T-cell (primary cell): Measurements from ENCODE around the gene RER1. TPM values are rescaled to one million over a fixed set of nuclear protein-coding genes. Genes with fewer than 3 reads are reported as not detected.

Experiments used
- ATAC-seq, 4 experiments: fragments of 200-7000 bp in 3 of 4; fragments of 150-1000 bp in 1 of 4; cut with Tn5 transposase; replicated peaks in 1 of 4; 1 replicate in 3 of 4; 2 replicates in 1 of 4; pipeline ENCODE4 v1.10.0; 2021; ENCODE audit warnings: moderate library complexity in 3 of 4, mild to moderate bottlenecking in 2 of 4, moderate number of reproducible peaks in 1 of 4
- CTCF ChIA-PET, 2 donors: fragments of 300-600 bp; sonication (Branson Sonifier 250); formaldehyde crosslinking; loops; one replicate each; lab custom pipeline; 2022; ENCODE audit warnings: antibody characterized with exemption in 2 of 2; lab: Charles Lee
- POLR2A ChIA-PET, 2 donors: fragments of 300-600 bp; sonication (Branson Sonifier 250); formaldehyde crosslinking; loops; one replicate each; lab custom pipeline; 2022; ENCODE audit warnings: antibody characterized with exemption in 2 of 2; lab: Charles Lee
- DNase-seq, 35 experiments: peaks; one replicate each; pipeline versions ENCODE4 v3.0.0 to v3.0.0-alpha.2; 2013 to 2023
- H3K27ac ChIP-seq: one replicate; pipeline ENCODE4 v1.5.1; 2013; ENCODE audit warnings: low read length
- H3K27me3 ChIP-seq, 2 experiments: replicated peaks in 1 of 2; 1 replicate in 1 of 2; 2 replicates in 1 of 2; pipeline versions ENCODE4 v1.6.1 to v1.7.0; 2013; ENCODE audit warnings: low read length in 1 of 2, mixed read lengths in 1 of 2; ENCODE audit not compliant: control insufficient read depth in 2 of 2, insufficient read depth in 2 of 2; ENCODE audit errors: extremely low read depth in 1 of 2
- H3K36me3 ChIP-seq, 2 donors: 1 replicate in 1 of 2; 2 replicates in 1 of 2; pipeline versions ENCODE4 v1.6.1 to v1.7.0; 2013; ENCODE audit warnings: low read length in 1 of 2; ENCODE audit not compliant: control insufficient read depth in 2 of 2, insufficient read depth in 1 of 2; ENCODE audit errors: extremely low read depth in 1 of 2
- H3K4me1 ChIP-seq, 2 experiments: 1 replicate in 1 of 2; 2 replicates in 1 of 2; pipeline versions ENCODE4 v1.6.1 to v1.7.0; 2013; ENCODE audit warnings: low read length in 2 of 2, mixed read lengths in 1 of 2; ENCODE audit not compliant: insufficient read depth in 2 of 2, control insufficient read depth in 1 of 2; ENCODE audit errors: extremely low read depth in 1 of 2
- H3K4me3 ChIP-seq, 2 donors: 1 replicate in 1 of 2; 2 replicates in 1 of 2; pipeline versions ENCODE4 v1.5.1 to v1.7.0; 2013; ENCODE audit warnings: mild to moderate bottlenecking in 2 of 2, low read length in 1 of 2, moderate library complexity in 1 of 2; ENCODE audit not compliant: control insufficient read depth in 1 of 2; ENCODE audit errors: extremely low read depth in 1 of 2
- H3K9me3 ChIP-seq: 2 replicates; pipeline ENCODE4 v1.7.0; 2013
- H3K27ac Mint-ChIP-seq, 2 donors: one replicate each; pipeline ENCODE4 v1.8.0; 2020 to 2021; ENCODE audit warnings: mild to moderate bottlenecking in 2 of 2, mixed read lengths in 2 of 2
- H3K27me3 Mint-ChIP-seq, 2 donors: one replicate each; pipeline ENCODE4 v1.8.0; 2021 to 2022; ENCODE audit warnings: mixed read lengths in 2 of 2
- H3K36me3 Mint-ChIP-seq: one replicate; pipeline ENCODE4 v1.8.0; 2021; ENCODE audit warnings: mixed read lengths
- H3K4me1 Mint-ChIP-seq, 3 donors: one replicate each; pipeline ENCODE4 v1.8.0; 2020 to 2022; ENCODE audit warnings: mixed read lengths in 3 of 3, mild to moderate bottlenecking in 1 of 3
- H3K4me3 Mint-ChIP-seq, 3 donors: one replicate each; pipeline ENCODE4 v1.8.0; 2020 to 2022; ENCODE audit warnings: mild to moderate bottlenecking in 3 of 3, mixed read lengths in 3 of 3, moderate library complexity in 3 of 3
- H3K9me3 Mint-ChIP-seq, 3 donors: one replicate each; pipeline ENCODE4 v1.8.0; 2020 to 2022; ENCODE audit warnings: mixed read lengths in 3 of 3
- WGBS: methylation state at CpG from one replicate; pipeline ENCODE4 v1.1.5; 2013; ENCODE audit warnings: missing lambda C conversion rate; ENCODE audit not compliant: insufficient coverage; 5-methylcytosine and 5-hydroxymethylcytosine counted together
- total RNA-seq, 35 experiments: library from RNA in 6 of 35; stranded (reverse) in 6 of 35; fragments of 120-200 nt in 1 of 35; gene quantifications; one replicate each; pipeline versions ENCODE4 v1.2.1 to v1.2.4 and lab custom pipeline; 2013 to 2026

Gene RER1
- total RNA-seq, 5 donors from 2014 or later (not counting 1 experiment from before 2014, with no cell fraction given), result 84.3 to 129 (median 125) TPM

GRCh38 chr1:2415337-2415736 lies 23.7 kb downstream of the RER1 start:
- Mint-ChIP-seq H3K36me3 (no peaks in the 10 kb centered on the region), H3K4me1 (peaks cover 31 to 59% (median 41%) of the 10 kb centered on the region in 3 donors), H3K4me3 (peak overlapping the region; percentile 71 to 83 (median 81)), H3K9me3 (no peaks in the 10 kb centered on the region), H3K27me3 (no peaks in the 10 kb centered on the region), H3K27ac (peak overlapping the region; percentile 89 to 97)
- DNase-seq (peak in 3 of 35 experiments; percentile 12 to 40 (median 14)), ATAC-seq (no peak)
- Histone ChIP-seq H3K36me3 (no peaks in the 10 kb centered on the region), H3K4me3 (peak overlapping the region in 1 of 2 donors; percentile 72), H3K27me3 (no peaks in the 10 kb centered on the region), H3K4me1 (peaks cover 24 to 58% of the 10 kb centered on the region in 2 experiments), H3K27ac (peak overlapping the region; percentile 79), H3K9me3 (no peaks in the 10 kb centered on the region)
- 40% methylated on average over 6 of the region's 11 CpGs for WGBS
- ChIA-PET CTCF (interaction anchor here (0.7 to 1.6 kb wide), 5 partner anchors 108 to 232 kb away, joined by 3 to 4 read pairs (median 3); partner anchors contain the start of gene TNFRSF14 (in 1 of the 2)), POLR2A (no interaction called here)

GRCh38 chr1:2415801-2416208 lies 24.2 kb downstream of the RER1 start:
- ChIA-PET CTCF (interaction anchor here in 1 of 2 donors (0.9 to 1.6 kb wide), 5 partner anchors 108 to 231 kb away, joined by 3 to 5 read pairs (median 3); partner anchors contain the start of gene TNFRSF14), POLR2A (no interaction called here)
- WGBS, result 0% methylated on average over 6 of the region's 19 CpGs
- peak in 23 of 35 experiments; percentile 12 to 65 (median 30) for DNase-seq
- Mint-ChIP-seq H3K36me3 (no peaks in the 10 kb centered on the region), H3K4me1 (peaks cover 31 to 55% (median 41%) of the 10 kb centered on the region in 3 donors), H3K9me3 (no peaks in the 10 kb centered on the region), H3K27me3 (no peaks in the 10 kb centered on the region), H3K4me3 (peak overlapping the region; percentile 71 to 83 (median 81)), H3K27ac (peak overlapping the region; percentile 89 to 97)
- no peaks in the 10 kb centered on the region for H3K36me3 ChIP-seq
- H3K9me3 ChIP-seq, result no peaks in the 10 kb centered on the region
- H3K27ac ChIP-seq, result peak overlapping the region; percentile 79
- peak in 2 of 4 experiments; percentile 12 to 18 for ATAC-seq
- peaks cover 24 to 58% of the 10 kb centered on the region in 2 experiments for H3K4me1 ChIP-seq
- H3K27me3 ChIP-seq, result no peaks in the 10 kb centered on the region
- peak overlapping the region; percentile 40 to 72 for H3K4me3 ChIP-seq

- Mint-ChIP-seq H3K9me3 (no peaks in the 10 kb centered on the region), H3K4me3 (peak overlapping the region; percentile 71 to 83 (median 81)), H3K27ac (peak overlapping the region; percentile 89 to 97), H3K36me3 (no peaks in the 10 kb centered on the region), H3K27me3 (no peaks in the 10 kb centered on the region), H3K4me1 (peaks cover 31 to 53% (median 40%) of the 10 kb centered on the region in 3 donors)
- Histone ChIP-seq H3K4me1 (peaks cover 23 to 57% of the 10 kb centered on the region in 2 experiments), H3K27ac (peak overlapping the region; percentile 79), H3K27me3 (no peaks in the 10 kb centered on the region), H3K36me3 (no peaks in the 10 kb centered on the region), H3K4me3 (peak overlapping the region; percentile 40 to 72), H3K9me3 (no peaks in the 10 kb centered on the region)
- ChIA-PET POLR2A (no interaction called here), CTCF (interaction anchor here in 1 of 2 donors (0.9 to 1.6 kb wide), 5 partner anchors 107 to 230 kb away, joined by 3 to 5 read pairs (median 3); partner anchors contain the start of gene TNFRSF14)
- ATAC-seq (no peak), DNase-seq (peak in 17 of 35 experiments; percentile 5 to 54 (median 26))
- 6% methylated on average over 10 of the region's 12 CpGs for WGBS
Observed at GRCh38 chr1:2416403-2416802, 24.8 kb downstream of the RER1 start.

GRCh38 chr1:2417083-2417832 lies 25.6 kb downstream of the RER1 start:
- Histone ChIP-seq H3K4me3 (peak overlapping the region in 1 of 2 donors; percentile 72), H3K4me1 (peaks cover 20 to 49% of the 10 kb centered on the region in 2 experiments), H3K27ac (peak overlapping the region; percentile 79), H3K27me3 (no peaks in the 10 kb centered on the region), H3K36me3 (no peaks in the 10 kb centered on the region), H3K9me3 (no peaks in the 10 kb centered on the region)
- H3K4me1 Mint-ChIP-seq, result peaks cover 31 to 50% (median 38%) of the 10 kb centered on the region in 3 donors
- no peaks in the 10 kb centered on the region for H3K27me3 Mint-ChIP-seq
- peak overlapping the region; percentile 71 to 83 (median 81) for H3K4me3 Mint-ChIP-seq
- peak overlapping the region; percentile 89 to 97 for H3K27ac Mint-ChIP-seq
- CTCF ChIA-PET, result no interaction called here
- DNase-seq (no peak), ATAC-seq (no peak)
- H3K9me3 Mint-ChIP-seq, result no peaks in the 10 kb centered on the region
- POLR2A ChIA-PET, result no interaction called here
- 93% methylated on average over 8 of the region's 13 CpGs for WGBS
- peaks cover 1% of the 10 kb centered on the region for H3K36me3 Mint-ChIP-seq

- no peaks in the 10 kb centered on the region for H3K27me3 Mint-ChIP-seq
- Histone ChIP-seq H3K9me3 (no peaks in the 10 kb centered on the region), H3K4me3 (no peak overlapping the region), H3K27me3 (no peaks in the 10 kb centered on the region), H3K36me3 (no peaks in the 10 kb centered on the region), H3K27ac (no peak overlapping the region), H3K4me1 (peaks cover 20 to 49% of the 10 kb centered on the region in 2 experiments)
- no peak overlapping the region for H3K4me3 Mint-ChIP-seq
- H3K27ac Mint-ChIP-seq, result no peak overlapping the region
- H3K9me3 Mint-ChIP-seq, result no peaks in the 10 kb centered on the region
- CTCF ChIA-PET, result no interaction called here
- POLR2A ChIA-PET, result no interaction called here
- DNase-seq, result no peak
- ATAC-seq, result no peak
- peaks cover 31 to 48% (median 38%) of the 10 kb centered on the region in 3 donors for H3K4me1 Mint-ChIP-seq
- peaks cover 4% of the 10 kb centered on the region for H3K36me3 Mint-ChIP-seq
- 94% methylated on average over 13 of the region's 14 CpGs for WGBS
Observed at GRCh38 chr1:2417833-2418225, 26.2 kb downstream of the RER1 start.

- peak overlapping the region in 1 of 3 donors; percentile 6 for H3K4me3 Mint-ChIP-seq
Observed at GRCh38 chr1:2418791-2419320, 27.2 kb downstream of the RER1 start.

More at GRCh38 chr1:2418791-2419320, 27.2 kb downstream of the RER1 start:
- H3K27me3 Mint-ChIP-seq, result no peaks in the 10 kb centered on the region
- DNase-seq (no peak), ATAC-seq (no peak)
- no peak overlapping the region for H3K27ac Mint-ChIP-seq
- CTCF ChIA-PET, result no interaction called here
- H3K9me3 ChIP-seq, result no peaks in the 10 kb centered on the region
- no peak overlapping the region for H3K4me3 ChIP-seq
- no peaks in the 10 kb centered on the region for H3K36me3 ChIP-seq
- peaks cover 4% of the 10 kb centered on the region for H3K36me3 Mint-ChIP-seq
- POLR2A ChIA-PET, result no interaction called here
- H3K4me1 ChIP-seq, result peaks cover 14 to 39% of the 10 kb centered on the region in 2 experiments
- peaks cover 30 to 45% (median 34%) of the 10 kb centered on the region in 3 donors for H3K4me1 Mint-ChIP-seq
- 88% methylated on average over 16 of the region's 16 CpGs for WGBS
- no peaks in the 10 kb centered on the region for H3K9me3 Mint-ChIP-seq
- H3K27ac ChIP-seq, result no peak overlapping the region
- H3K27me3 ChIP-seq, result no peaks in the 10 kb centered on the region
